ENCODE measurements around the gene TOMM6. TPM values are rescaled to one million over a fixed set of nuclear protein-coding genes. Genes with fewer than 3 reads are reported as not detected.

Gene TOMM6
- total RNA-seq, 1 experiment from 2014 or later = 265 TPM

- TSS peak; percentile 20 for BruUV-seq (replicated peaks)
- no peak for DNase-seq
- H3K36me3 Mint-ChIP-seq (ENCODE audit: insufficient read depth, unreplicated experiment) = peaks cover 46% of the 10 kb centered on the region
- H3K27me3 Mint-ChIP-seq (ENCODE audit: unreplicated experiment) = no peaks in the 10 kb centered on the region
- H3K4me3 Mint-ChIP-seq (ENCODE audit: low read depth, unreplicated experiment) = peak overlapping the region; percentile 77
- peaks cover 41% of the 10 kb centered on the region for H3K4me1 Mint-ChIP-seq (ENCODE audit: low read depth, unreplicated experiment)
- TF ChIP-seq CTCF (IDR thresholded peaks at IDR 0.05; ENCODE audit: unreplicated experiment) = no peak
- intact Hi-C loops (cut with micrococcal nuclease; ENCODE audit: unreplicated experiment) = loop anchor here (10.0 kb wide), 1 partner anchor 433 kb away; the partner anchor contains the start of gene MRPS10
- H3K9me3 Mint-ChIP-seq (ENCODE audit: low read depth, unreplicated experiment) = no peaks in the 10 kb centered on the region
- no peak overlapping the region for H3K27ac Mint-ChIP-seq (ENCODE audit: unreplicated experiment)
- CTCF ChIA-PET = interaction anchor here (1.3 kb wide), 1 partner anchor 263 kb away, joined by 5 read pairs; no protein-coding TSS in a partner anchor
Observed at GRCh38 chr6:41781366-41781730, 6.1 kb upstream of the TOMM6 start.

DNA sequence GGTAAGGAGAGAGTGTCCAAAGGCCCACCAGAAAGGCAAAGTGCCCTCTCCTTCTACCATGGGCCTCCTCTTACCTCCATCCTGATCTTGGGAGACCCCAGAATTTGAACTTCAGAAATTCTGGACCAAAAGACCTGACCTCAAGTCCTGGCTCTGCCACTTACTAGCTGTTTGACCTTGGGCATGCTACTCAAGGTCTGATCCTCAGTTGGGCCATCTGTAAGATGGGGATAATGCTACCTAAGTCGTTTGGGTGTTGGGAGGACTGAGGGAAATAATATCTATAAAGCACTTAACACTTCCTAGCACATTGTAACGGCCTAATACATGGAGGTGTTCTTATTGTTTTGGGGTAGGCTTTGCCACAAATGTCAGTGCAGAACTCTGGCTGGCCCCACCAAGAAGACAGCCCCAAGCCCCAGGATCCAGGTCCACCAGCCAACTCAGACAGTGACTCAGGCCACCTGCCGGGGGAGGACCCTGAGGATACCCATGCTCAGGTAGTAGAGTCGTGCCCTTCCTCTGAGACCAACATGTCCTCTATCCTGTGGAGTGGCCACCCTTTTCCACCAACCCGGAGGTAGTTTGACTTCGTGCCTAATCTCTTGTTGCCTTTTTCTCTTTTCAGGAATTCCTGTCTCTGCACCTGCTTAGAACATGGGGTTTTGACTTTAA lies 4.3 kb upstream of the TOMM6 start:
- no peak for DNase-seq
- Mint-ChIP-seq H3K4me1 (ENCODE audit: low read depth, unreplicated experiment) (peaks cover 41% of the 10 kb centered on the region), H3K27me3 (ENCODE audit: unreplicated experiment) (no peaks in the 10 kb centered on the region), H3K9me3 (ENCODE audit: low read depth, unreplicated experiment) (no peaks in the 10 kb centered on the region), H3K4me3 (ENCODE audit: low read depth, unreplicated experiment) (no peak overlapping the region), H3K36me3 (ENCODE audit: insufficient read depth, unreplicated experiment) (peaks cover 56% of the 10 kb centered on the region), H3K27ac (ENCODE audit: unreplicated experiment) (no peak overlapping the region)
- CTCF ChIA-PET = interaction anchor here (1.8 kb wide), 1 partner anchor 49 kb away, joined by 5 read pairs; no protein-coding TSS in a partner anchor
- intact Hi-C loops (cut with micrococcal nuclease; ENCODE audit: unreplicated experiment) = loop anchor here (10.0 kb wide), 1 partner anchor 432 kb away; the partner anchor contains the start of gene MRPS10
- no TSS peak for BruUV-seq (replicated peaks)
- no peak for TF ChIP-seq CTCF (IDR thresholded peaks at IDR 0.05; ENCODE audit: unreplicated experiment)

DNA sequence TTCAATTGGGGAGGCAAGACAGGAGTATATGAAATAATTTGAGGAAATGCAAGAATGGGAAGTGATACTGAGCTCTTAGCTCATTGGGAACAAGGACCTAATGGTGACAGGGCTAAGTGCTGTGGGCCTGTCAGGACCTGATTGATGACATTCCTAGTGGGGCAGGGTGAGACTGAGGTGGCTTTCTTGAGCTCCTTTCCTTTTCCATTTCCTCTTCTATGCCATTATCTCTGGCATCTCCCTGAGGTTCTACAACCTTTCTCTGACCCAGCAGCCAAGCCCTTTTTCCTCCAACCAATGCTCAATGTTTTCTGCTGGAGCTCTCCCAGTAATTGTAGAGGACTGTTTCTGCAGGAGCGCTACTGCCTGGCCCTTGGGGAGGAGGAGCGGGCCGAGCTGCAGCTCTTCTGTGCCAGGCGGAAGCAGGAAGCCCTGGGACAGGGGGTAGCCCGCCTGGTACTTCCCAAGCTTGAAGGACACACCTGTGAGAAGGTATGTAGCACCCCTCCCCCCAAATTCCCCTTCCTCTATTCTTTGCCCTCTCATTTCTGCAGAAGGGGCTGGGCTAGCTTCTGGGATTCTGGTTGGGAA lies 2.8 kb upstream of the TOMM6 start:
- Mint-ChIP-seq H3K36me3 (ENCODE audit: insufficient read depth, unreplicated experiment) (peaks cover 60% of the 10 kb centered on the region), H3K27ac (ENCODE audit: unreplicated experiment) (no peak overlapping the region), H3K4me3 (ENCODE audit: low read depth, unreplicated experiment) (peak overlapping the region; percentile 12), H3K27me3 (ENCODE audit: unreplicated experiment) (no peaks in the 10 kb centered on the region), H3K4me1 (ENCODE audit: low read depth, unreplicated experiment) (peaks cover 49% of the 10 kb centered on the region), H3K9me3 (ENCODE audit: low read depth, unreplicated experiment) (no peaks in the 10 kb centered on the region)
- intact Hi-C loops (cut with micrococcal nuclease; ENCODE audit: unreplicated experiment) = loop anchor here (10.0 kb wide), 1 partner anchor 430 kb away; the partner anchor contains the start of gene MRPS10
- TF ChIP-seq CTCF (IDR thresholded peaks at IDR 0.05; ENCODE audit: unreplicated experiment) = no peak
- BruUV-seq (replicated peaks) = no TSS peak
- peak; percentile 33 for DNase-seq
- CTCF ChIA-PET = interaction anchor here (0.5 to 1.8 kb wide), 10 partner anchors 40 to 427 kb away, joined by 3 to 5 read pairs (median 4); partner anchors contain the start of genes BYSL and MED20

DNA sequence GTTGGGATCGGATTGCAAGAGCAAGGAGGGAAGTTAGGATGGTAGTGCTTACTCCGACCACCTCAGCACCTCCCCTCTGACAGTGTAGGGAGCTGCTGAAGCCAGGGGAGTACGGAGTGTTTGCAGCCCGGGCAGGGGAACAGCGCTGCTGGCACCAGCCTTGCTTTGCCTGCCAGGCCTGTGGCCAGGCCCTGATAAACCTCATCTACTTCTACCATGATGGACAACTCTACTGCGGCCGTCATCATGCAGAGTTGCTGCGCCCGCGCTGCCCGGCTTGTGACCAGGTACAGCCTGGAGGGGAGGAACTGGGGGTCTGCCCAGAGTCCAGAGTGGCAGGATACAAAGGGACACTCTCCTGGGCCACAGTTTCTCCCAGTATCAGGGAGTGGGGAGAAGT lies 2.2 kb upstream of the TOMM6 start:
- Mint-ChIP-seq H3K27me3 (ENCODE audit: unreplicated experiment) (no peaks in the 10 kb centered on the region), H3K4me3 (ENCODE audit: low read depth, unreplicated experiment) (peak overlapping the region; percentile 10), H3K36me3 (ENCODE audit: insufficient read depth, unreplicated experiment) (peaks cover 60% of the 10 kb centered on the region), H3K9me3 (ENCODE audit: low read depth, unreplicated experiment) (no peaks in the 10 kb centered on the region), H3K4me1 (ENCODE audit: low read depth, unreplicated experiment) (peaks cover 53% of the 10 kb centered on the region), H3K27ac (ENCODE audit: unreplicated experiment) (no peak overlapping the region)
- TF ChIP-seq CTCF (IDR thresholded peaks at IDR 0.05; ENCODE audit: unreplicated experiment) = no peak
- no TSS peak for BruUV-seq (replicated peaks)
- intact Hi-C loops (cut with micrococcal nuclease; ENCODE audit: unreplicated experiment) = loop anchor here (10.0 kb wide), 1 partner anchor 430 kb away; the partner anchor contains the start of gene MRPS10
- CTCF ChIA-PET = interaction anchor here (0.6 to 3.2 kb wide), 7 partner anchors 40 to 260 kb away, joined by 3 to 29 read pairs (median 4); partner anchors contain the start of genes BYSL and MED20
- no peak for DNase-seq

All from Calu3 (cell line).